Muscle of arm (tissue), 12 donors: ENCODE measurements around the gene ASF1B. TPM values are rescaled to one million over a fixed set of nuclear protein-coding genes. Genes with fewer than 3 reads are reported as not detected.

ENCODE experiments used
- DNase-seq: peaks from one replicate; pipeline ENCODE4 v3.0.0-alpha.2; 2013
- polyA plus RNA-seq, 12 donors: library from polyadenylated mRNA; unstranded; fragments of 120-200 nt; gene quantifications; one replicate each; pipeline ENCODE4 v1.2.1, GENCODE V29; 2013; ENCODE audit not compliant: insufficient read length in 12 of 12

ASF1B gene
- polyA plus RNA-seq, 12 donors, result 6.6 to 22.8 (median 9.8) TPM; not detected in 1

GRCh38 chr19:14141041-14141440 lies 4.7 kb upstream of the ASF1B start:
- no peak for DNase-seq

GRCh38 chr19:14139944-14140343 lies 3.6 kb upstream of the ASF1B start:
- DNase-seq, result no peak

DNA sequence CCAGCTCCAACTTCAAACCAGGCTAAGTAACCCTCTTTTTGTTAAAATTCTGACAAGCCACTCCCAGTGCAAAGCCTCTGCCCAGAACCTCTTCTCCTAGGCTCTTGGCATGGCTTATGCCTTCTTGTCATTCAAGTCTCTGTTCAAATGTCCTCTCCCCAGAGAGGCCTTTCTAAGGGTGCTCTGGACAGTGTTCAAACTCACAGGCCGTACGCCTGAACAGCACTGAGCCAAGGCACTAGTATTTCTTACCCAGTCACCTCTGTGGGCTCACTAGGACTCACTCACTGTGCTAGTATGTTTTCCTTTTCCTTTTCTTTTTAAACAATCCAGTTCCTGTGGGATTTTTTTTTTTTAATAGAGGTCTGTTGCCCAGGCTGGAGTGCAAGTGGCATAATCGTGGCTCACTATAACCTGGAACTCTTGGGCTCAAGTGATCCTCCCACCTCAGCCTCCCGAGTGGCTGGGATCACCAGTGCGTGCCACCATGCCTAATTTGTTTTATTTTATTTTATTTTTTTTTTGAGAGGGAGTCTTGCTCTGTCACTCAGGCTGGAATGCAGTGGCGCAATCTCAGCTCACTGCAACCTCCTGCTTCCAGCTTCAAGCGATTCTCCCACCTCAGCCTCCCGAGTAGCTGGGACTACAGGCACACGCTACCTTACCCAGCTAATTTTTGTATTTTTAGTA lies 2.3 kb upstream of the ASF1B start:
- DNase-seq, result no peak

DNA sequence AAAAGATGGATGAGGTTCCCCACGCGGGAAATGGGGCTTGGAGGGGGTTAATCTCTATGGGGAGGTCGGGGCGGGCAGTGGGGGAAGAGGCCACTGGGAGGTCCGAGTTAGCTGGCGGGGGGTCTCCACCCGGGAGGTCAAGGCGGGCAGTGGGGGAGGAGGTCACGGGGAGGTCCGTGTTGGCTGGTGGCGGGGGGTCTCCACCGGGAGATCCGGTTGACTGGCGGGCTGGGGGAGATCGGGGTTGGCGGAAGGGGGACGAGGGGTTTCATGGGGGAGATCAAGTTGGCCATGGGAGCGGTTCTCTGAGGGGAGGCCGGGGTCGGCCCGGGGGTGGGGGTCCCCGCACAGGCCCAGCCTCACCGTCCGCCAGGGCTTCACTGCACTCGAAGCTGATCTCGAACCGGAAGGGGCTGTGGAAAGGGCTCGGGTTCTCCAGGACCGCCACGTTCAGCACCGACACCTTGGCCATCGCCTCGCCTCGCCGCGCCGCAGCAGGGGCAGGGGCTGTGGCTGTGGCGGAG lies 342 bp downstream of the ASF1B start:
- no peak for DNase-seq

DNA sequence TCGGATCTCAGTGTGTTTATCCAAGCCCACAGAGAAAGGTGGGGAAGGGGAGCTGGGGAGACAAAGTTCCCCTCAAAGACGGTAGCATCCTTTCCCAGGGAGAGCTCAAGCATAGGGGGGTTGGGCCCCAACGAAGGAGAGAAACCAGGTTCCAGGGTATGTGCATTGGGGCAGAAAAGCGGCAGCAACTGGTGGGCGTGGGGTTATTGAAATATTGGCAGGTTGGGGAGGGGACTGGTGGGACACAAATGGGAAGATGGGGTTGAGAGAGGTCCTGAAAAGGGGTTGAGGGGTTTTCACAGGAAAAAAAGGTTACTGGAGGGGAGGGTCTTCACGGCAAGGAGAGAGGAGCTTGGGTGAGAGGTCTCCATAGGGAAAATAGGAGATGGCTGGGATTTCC lies 1.0 kb downstream of the ASF1B start:
- DNase-seq, result no peak

- DNase-seq, result no peak
These were observed 8.4 kb downstream of the ASF1B start for GRCh38 chr19:14127929-14128509.

DNA sequence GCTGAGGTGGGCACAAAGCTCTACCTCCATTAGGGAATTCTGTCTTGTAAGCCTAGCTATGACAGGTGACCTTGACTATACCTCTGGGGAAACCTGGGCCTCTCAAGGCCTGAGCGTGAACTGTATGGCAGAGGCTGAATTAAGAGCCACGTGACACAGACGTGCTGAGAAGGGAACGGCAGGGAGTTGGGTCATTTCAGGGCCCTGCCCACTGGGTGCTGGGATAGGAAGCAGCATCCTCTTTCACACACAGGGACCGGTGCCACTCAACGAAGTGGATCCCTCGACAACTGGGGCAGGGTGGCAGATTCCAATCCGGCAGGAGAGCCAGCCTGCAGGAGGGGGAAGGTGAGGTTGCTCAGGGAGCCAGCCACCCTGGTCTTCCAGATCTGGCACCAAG lies 9.2 kb downstream of the ASF1B start:
- DNase-seq, result no peak

GRCh38 chr19:14122924-14123323 lies 13.5 kb downstream of the ASF1B start:
- no peak for DNase-seq

DNA sequence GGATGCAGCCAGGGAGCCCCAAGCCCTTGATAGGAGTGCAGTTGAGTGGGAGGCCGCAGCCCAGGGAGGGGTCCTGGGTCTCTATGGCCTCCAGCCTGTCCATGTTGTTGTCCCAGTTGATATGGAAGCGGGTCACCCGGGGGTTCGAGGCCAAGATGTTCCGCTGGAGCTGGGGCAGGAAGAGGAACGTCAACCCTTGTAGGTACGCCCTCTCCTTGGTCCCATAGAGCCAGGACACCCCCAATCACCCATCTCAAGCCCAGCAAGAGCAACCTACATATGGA lies 15.9 kb downstream of the ASF1B start:
- no peak for DNase-seq

- no peak for DNase-seq
These were observed 16.5 kb downstream of the ASF1B start for GRCh38 chr19:14119644-14120496.

GRCh38 chr19:14119146-14119545 lies 17.2 kb downstream of the ASF1B start:
- no peak for DNase-seq

- DNase-seq, result peak; percentile 65
These were observed 18.0 kb downstream of the ASF1B start for GRCh38 chr19:14118165-14119051.

GRCh38 chr19:14117668-14118164 lies 18.7 kb downstream of the ASF1B start, which contains the start of gene PRKACA:
Gene PRKACA (minus strand): TSS chr19:14117762. CDS start chr19:14117547, 215 bp downstream.
- DNase-seq, result peak; percentile 98

- no peak for DNase-seq
These were observed 19.3 kb downstream of the ASF1B start for GRCh38 chr19:14116918-14117578.

DNA sequence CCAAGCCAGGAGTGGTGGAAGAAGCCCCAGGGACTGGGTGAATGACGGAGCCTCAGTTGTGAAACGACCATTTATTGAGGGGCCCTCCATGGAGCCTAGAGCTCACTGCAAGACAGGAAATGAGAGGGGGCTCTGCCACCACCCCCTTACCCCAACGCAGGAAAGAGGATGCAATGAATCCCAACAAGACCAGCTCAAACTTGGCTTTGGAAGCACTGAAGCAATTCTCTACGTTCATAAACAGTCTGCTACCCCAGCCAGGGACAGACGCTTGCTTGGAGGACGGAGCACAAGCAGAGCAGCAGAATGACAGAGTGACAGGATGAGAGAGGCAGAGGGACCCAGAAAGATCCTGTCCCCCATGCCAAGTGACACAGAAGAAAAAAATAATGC lies 19.9 kb downstream of the ASF1B start:
- no peak for DNase-seq

- no peak for DNase-seq
These were observed 20.6 kb downstream of the ASF1B start for GRCh38 chr19:14115756-14116155.

DNA sequence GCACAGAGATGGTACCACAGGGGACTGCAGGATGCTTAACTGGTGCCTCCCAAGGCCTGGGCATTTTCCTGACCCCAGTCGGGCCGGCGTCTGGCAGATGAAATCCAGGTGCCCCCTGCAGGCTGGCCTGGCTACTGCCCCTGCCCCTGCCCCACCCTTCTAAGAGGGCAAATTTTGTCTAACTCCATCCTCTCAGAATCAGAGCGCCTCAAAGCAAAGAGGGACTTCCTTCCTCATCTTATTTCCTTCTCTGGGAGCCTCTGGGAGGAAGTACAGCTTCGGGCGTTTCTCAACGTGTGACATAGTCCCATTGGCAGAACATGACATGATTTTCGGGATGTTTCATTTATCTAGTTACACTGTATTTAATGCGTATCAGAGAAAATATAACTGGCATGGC lies 21.5 kb downstream of the ASF1B start:
- DNase-seq, result no peak

DNA sequence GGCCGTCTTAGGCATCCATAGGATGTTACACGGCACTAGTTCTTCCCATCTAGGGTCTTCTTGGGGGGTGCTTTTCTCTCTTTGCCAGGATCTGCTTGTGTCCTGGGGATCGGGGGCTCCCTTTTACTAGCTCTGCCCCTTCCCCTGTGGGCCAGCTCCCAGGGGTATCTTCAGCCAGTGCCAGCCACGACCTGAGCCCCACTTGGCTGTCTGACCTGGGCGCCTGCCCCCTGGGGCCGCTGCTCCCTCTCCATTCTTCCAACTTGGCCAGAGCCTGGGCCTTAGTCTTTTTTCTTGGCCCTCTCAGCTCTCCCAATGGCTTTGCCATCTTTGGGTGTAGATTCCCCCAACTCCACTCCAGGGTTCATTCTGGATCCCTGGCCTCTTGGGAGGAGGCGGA lies 21.9 kb downstream of the ASF1B start:
- DNase-seq, result no peak

GRCh38 chr19:14113762-14114414 lies 22.5 kb downstream of the ASF1B start:
- DNase-seq, result no peak

DNA sequence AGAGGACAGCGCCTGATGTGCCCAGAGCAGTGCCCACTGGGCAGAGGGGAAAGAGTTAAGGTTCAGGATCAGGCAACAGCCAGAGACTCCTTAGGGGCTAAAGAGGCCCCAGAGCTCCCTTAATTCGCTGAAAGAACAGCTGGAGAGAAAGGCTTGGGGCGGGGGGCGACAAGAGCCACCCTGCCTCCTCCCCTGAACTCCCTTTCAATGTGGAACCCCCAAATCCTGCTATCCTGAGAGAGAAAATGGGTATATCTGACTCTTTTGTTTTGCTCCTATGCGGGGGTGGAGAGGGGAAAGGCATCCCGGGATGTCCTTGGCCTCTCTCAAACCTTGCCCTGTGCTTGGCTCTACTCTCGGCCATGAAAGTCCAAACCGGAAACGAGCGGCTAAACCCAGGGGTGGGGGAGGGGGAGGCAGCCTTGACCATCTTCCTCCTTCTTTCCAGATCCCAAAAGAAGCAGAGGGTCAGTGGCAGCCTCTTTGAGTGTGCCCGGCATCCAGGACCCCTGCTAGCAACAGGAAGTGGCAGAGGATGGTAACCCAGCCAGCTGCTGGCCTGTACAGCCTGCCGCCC lies 23.5 kb downstream of the ASF1B start:
- no peak for DNase-seq
